Stimulated activated naive CD8-positive, alpha-beta T cell treated with anti-CD3 and anti-CD28 coated beads, Interleukin-15, Interleukin-2, amounts not matched to agents 100 ng/mL and 50 ng/mL, for 24 hours (primary cell): ENCODE measurements around the gene EIF1AD.
"Not testable (repeated sequence)": the region's sequence is repeated elsewhere in the genome, so short reads cannot be mapped to it uniquely, and the experiment has no call there.

Experiments
- H3K27ac Mint-ChIP-seq: one replicate; pipeline ENCODE4 v1.8.0; 2021; ENCODE audit warnings: mild to moderate bottlenecking, mixed read lengths
- H3K27me3 Mint-ChIP-seq: one replicate; pipeline ENCODE4 v1.8.0; 2021; ENCODE audit warnings: mixed read lengths
- H3K36me3 Mint-ChIP-seq: one replicate; pipeline ENCODE4 v1.8.0; 2021; ENCODE audit warnings: low read depth, mixed read lengths
- H3K4me1 Mint-ChIP-seq: one replicate; pipeline ENCODE4 v1.8.0; 2021; ENCODE audit warnings: low read depth, mixed read lengths
- H3K4me3 Mint-ChIP-seq: one replicate; pipeline ENCODE4 v1.8.0; 2021; ENCODE audit warnings: mild to moderate bottlenecking, mixed read lengths
- H3K9me3 Mint-ChIP-seq: one replicate; pipeline ENCODE4 v1.8.0; 2021; ENCODE audit warnings: mixed read lengths

EIF1AD gene

DNA sequence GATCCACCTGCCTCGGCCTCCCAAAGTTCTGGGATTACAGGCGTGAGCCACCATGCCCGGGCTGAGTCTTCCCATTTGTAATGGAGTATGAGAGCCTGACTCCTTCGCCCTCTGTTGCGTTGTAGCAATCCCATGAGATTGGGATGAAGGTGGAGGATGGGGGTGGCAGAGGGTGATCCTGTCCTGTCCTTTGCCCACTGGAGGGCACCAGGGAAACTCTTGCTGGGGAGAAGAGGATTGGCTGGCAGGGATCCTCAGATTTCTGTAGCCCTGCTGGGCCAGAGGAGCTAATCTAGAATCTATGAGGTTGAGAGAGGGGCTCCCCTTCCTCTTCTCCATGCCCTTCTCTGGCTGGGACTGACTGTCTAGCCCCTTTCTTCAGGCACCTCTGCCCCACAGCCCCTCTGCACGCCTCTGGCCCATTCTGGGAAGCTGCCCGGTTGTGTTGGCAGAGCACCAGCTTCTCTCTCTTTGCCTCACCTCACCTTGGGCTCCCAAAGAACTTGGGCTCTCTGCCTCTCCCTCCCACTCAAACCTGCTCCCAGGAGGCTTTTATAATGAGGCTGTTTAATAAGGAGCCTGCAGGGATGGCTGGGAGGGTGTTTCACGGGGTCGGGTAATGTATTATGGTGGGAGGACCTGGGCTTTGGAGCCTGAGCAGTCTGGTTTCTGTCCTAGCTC, 33.8 kb upstream of the EIF1AD start:
- Mint-ChIP-seq H3K9me3 (no peaks in the 10 kb centered on the region), H3K4me3 (no peak overlapping the region), H3K36me3 (no peaks in the 10 kb centered on the region), H3K4me1 (no peaks in the 10 kb centered on the region), H3K27me3 (peaks cover 5% of the 10 kb centered on the region), H3K27ac (no peak overlapping the region)

DNA sequence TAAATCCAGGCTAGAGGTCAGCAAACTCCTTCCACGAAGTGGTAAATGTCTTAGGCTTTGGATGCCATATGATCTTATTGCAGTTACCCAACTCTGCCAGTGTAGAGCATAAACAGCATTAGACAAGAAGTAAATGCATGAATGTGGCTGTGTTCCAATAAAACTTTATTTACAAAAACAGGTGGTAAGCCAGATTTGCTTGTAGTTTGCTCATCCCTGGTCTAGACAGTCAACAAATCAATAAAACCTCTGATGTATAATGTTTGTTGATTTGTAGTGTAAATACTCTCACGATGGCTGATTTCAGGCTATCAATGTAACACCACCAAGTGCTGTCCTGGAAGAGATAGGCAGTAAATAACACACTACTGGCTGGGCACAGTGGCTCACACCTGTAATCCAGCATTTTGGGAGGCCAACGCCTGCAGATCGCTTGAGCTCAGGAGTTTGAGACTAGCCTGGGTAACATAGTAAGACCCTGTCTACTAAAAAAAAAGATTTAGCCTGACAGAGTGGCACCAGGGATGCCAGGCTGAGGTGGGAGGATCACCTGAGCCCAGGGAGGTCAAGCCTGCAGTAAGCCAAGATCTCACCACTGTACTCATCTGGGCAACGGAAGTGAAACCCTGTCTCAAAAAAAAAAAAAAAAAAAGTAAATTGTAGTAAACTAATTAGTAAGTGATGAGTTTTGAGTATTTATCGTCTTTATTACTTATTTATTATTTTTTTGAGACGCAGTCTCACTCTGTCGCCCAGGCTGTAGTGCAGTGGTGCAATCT, 31.2 kb upstream of the EIF1AD start:
- Mint-ChIP-seq H3K27me3 (peaks cover 5% of the 10 kb centered on the region), H3K4me1 (no peaks in the 10 kb centered on the region), H3K36me3 (no peaks in the 10 kb centered on the region), H3K4me3 (no peak overlapping the region), H3K27ac (no peak overlapping the region), H3K9me3 (no peaks in the 10 kb centered on the region)

DNA sequence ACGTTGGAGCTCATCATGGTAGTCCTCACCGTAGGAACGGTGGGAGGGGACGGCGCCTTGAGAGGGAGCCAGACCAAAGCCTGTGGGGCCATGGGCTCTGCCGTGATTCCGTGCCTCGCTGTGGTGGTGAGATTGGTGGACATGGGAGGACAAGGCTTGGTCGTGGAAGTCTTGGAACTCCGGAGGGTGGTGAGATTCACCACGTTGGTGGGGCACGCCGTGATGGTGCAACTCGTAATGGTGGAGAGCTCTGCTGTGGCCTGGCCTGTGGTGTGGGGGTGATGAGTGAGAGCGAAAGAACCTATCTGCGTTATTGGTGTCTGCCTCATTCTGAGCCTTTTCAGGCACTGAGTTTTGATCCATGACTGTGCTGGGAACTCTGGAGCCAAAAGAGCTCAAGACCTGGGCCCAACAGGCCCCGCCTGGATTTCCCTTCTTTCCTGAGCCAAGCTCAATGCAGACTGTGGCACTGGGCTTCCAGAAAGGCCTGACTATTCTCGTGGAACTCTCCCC, 24.1 kb upstream of the EIF1AD start, which contains the start of gene CATSPER1:
TSS of gene CATSPER1 (minus strand) at position 463 of the 513 bp plus-strand sequence. CDS start at position 363, 100 bp downstream.
- H3K36me3 Mint-ChIP-seq, result no peaks in the 10 kb centered on the region
- peaks cover 8% of the 10 kb centered on the region for H3K27me3 Mint-ChIP-seq
- no peak within 1 kb of the TSS for H3K4me3 Mint-ChIP-seq
- no peaks in the 10 kb centered on the region for H3K9me3 Mint-ChIP-seq
- H3K27ac Mint-ChIP-seq, result no peak within 1 kb of the TSS
- peaks cover 17% of the 10 kb centered on the region for H3K4me1 Mint-ChIP-seq

DNA sequence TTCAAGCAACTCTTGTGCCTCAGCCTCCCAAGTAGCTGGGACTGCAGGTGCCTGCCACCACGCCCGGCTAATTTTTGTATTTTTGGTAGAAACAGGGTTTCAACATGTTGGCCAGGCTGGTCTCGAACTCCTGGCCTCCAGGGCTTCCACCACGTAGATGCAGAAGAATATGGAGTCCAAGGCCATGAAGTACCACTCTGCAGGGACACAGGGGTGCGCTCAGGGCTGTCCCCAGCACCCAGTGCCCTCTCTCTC, 21.2 kb upstream of the EIF1AD start:
- not testable (repeated sequence) for H3K27me3 Mint-ChIP-seq, H3K9me3 Mint-ChIP-seq, H3K27ac Mint-ChIP-seq, H3K36me3 Mint-ChIP-seq, H3K4me3 Mint-ChIP-seq
- peaks cover 27% of the 10 kb centered on the region for H3K4me1 Mint-ChIP-seq

DNA sequence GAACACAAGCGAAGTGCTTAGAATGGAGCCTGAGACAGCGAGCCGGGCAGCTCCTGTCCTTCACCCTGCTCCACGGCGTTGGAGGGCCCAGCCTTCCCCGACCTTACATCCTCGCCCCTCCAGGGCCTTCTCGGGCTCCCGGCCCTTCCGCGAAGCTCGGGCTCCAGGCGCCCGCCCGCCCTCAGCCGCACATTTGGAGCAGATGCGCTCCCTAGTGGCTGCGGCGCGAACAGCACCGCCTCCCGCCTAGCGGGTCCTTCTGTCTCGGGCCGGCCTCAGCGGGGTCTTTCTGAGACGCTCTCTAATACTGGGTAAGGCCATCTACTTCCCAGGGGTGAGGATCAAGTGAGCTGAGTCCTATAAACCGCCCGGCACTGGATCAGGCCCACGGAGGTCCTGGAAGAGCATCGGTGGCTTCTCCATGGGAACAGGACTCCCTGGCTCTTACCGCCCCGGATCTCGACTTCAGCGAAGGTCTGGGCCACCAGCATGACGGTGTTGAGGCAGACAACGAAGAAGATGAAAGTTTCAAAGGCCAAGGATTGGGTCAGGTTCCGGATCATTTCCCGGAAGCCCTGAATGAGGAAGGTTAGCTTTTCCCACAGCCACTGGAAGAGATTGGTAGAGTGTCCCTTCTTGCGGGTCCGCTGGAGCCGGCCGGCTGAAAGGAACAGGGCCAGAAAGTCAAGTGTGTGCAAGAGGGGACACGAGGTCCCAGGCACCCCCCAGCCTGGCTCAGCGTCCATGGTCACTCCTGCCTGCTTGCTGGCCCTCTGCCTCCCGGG, 20.6 kb upstream of the EIF1AD start:
- Mint-ChIP-seq H3K27ac (no peak overlapping the region), H3K9me3 (no peaks in the 10 kb centered on the region), H3K4me1 (peaks cover 29% of the 10 kb centered on the region), H3K27me3 (peaks cover 8% of the 10 kb centered on the region), H3K4me3 (peak overlapping the region; percentile 23), H3K36me3 (no peaks in the 10 kb centered on the region)

DNA sequence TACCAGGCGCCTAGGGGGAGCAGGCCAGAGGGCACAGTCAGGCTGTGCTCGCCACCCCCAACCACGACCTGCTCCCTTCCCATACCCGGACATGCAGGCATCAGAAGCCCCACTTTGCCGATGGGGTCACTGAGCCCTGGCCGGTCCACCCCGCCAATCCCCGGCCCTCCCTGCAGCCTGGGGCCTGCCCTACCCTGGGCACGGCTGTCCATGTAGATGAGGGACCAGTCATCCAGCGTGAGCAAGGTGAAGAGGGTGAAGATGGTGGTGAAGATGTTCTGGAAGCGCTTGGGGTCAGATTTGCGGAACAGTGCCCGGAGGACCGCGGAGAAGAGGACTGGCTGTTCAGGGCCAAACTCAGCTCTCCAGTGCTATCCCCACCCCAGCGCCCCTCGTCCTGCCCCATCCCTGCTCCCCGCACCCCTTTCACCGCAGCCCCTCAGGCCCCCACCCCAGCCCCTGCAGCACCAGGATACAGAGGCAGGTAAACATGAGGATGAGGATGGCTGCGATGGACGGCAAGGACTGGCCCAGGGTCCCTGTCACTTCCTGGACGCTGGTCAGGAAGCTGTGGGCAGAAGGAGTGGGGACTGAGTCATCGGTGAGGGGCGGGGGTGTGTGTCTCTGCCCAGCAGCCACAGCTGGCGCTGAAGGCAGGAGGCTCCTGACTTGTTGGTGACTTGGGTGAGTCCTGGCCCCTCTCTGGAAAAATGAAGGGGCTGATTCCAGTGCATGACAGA, 18.8 kb upstream of the EIF1AD start:
- H3K27ac Mint-ChIP-seq, result no peak overlapping the region
- no peaks in the 10 kb centered on the region for H3K9me3 Mint-ChIP-seq
- H3K36me3 Mint-ChIP-seq, result no peaks in the 10 kb centered on the region
- H3K27me3 Mint-ChIP-seq, result peaks cover 8% of the 10 kb centered on the region
- H3K4me1 Mint-ChIP-seq, result peaks cover 31% of the 10 kb centered on the region
- no peak overlapping the region for H3K4me3 Mint-ChIP-seq

DNA sequence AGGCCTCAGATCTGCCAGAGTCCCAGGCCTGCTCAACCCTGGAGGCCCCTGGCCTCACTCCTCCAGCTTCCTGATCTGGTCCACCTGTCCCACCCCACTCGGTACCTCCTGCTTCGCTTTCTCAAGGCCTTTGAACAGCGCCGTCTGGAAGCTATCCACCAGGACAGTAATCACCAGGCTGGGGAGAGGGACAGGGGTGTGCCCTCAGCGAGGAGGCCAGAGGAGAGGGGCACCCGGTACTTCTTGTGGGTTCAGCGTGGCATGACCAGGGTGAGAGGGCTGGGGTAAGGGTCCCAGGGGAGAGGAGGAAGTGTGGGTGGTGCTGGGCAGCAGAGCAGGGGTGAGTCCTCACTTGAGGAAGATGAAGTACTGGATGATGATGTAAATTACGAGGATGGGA, 18.3 kb upstream of the EIF1AD start:
- Mint-ChIP-seq H3K27me3 (peaks cover 8% of the 10 kb centered on the region), H3K4me1 (peaks cover 31% of the 10 kb centered on the region), H3K27ac (no peak overlapping the region), H3K9me3 (no peaks in the 10 kb centered on the region), H3K4me3 (no peak overlapping the region), H3K36me3 (no peaks in the 10 kb centered on the region)

DNA sequence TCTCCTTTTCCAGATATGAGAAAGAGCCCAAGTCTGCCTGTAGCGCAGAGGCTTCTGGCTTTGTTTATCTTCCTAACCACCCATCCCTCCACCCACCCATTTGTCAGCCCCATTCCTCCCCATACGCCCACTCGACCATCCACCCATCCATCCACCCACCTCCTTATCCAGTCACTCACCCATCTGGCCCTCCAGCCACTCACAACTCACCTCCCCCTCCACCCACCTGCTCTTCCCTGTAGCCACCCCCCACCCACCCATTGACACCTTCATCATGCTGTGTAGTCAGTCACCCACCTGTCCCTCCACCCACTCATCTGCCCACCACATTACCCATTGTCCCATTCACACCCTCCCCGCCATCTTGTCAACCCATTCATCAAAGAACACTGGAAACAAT, 15.4 kb upstream of the EIF1AD start:
- Mint-ChIP-seq H3K36me3 (no peaks in the 10 kb centered on the region), H3K27me3 (peaks cover 5% of the 10 kb centered on the region), H3K4me3 (no peak overlapping the region), H3K4me1 (peaks cover 27% of the 10 kb centered on the region), H3K27ac (peak overlapping the region; percentile 16), H3K9me3 (no peaks in the 10 kb centered on the region)

DNA sequence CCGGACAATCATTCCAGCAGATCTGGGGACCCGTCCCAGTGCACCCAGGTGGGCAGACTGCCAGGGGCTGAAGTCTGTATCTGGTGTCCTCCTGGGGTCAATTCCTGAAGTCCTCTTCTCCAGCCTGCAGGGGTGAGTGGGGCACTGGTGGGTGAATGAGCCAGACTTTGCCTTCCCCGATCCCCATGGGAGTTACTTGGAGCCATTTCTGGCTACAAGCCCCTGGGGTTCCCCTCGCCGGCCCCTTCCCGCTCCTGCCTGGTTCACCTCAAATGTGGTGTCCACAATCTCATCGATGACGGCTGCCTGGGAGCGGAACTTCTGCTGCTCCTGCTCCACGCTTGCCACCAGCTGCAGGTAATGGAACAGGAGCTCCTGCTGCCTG, 14.8 kb upstream of the EIF1AD start:
- Mint-ChIP-seq H3K9me3 (no peaks in the 10 kb centered on the region), H3K4me1 (peaks cover 21% of the 10 kb centered on the region), H3K4me3 (no peak overlapping the region), H3K27me3 (peaks cover 5% of the 10 kb centered on the region), H3K27ac (no peak overlapping the region), H3K36me3 (no peaks in the 10 kb centered on the region)

DNA sequence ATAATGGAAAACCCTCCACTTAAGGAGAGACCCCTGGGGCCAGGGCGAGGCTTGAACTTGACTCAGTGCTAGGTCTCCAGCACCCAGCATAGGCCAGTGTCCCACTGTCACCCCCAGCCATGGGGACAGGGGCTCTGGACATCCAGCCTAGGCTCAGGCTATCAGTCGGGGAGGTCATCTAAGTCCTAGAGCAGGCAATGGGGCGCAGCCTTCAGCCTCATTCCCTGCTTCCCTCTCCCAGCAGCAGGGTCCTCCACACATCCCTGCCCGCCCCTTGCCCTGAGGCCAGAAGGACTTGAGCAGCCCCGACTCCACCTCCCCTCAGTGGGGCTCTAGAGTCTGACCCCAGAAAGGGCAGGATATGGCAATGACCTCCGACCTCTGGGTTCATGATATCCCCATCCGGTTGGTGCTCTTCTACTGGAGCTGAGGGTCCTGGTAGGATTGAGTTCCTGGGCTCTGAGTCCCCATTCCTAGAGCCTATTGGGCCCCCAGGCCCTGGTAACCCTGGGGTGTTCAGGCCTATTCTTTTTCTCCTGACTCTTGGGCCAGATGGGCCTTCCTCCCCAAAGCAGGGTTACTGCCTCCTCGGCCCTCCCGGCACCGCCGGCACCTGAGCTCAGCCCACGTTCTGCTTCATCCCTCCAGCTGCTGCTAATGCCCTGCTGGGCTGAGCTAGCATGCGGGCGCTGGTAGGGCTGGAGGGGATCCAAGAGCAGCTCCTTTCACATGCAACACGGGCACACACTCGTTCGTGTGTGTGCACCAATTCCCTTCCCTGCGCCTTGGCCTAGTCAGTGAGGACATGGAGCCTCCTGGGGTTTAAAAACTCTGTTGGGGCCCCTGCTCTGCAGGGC, 14.2 kb upstream of the EIF1AD start:
- Mint-ChIP-seq H3K4me3 (no peak overlapping the region), H3K27me3 (peaks cover 5% of the 10 kb centered on the region), H3K27ac (no peak overlapping the region), H3K9me3 (no peaks in the 10 kb centered on the region), H3K36me3 (no peaks in the 10 kb centered on the region), H3K4me1 (peaks cover 15% of the 10 kb centered on the region)

DNA sequence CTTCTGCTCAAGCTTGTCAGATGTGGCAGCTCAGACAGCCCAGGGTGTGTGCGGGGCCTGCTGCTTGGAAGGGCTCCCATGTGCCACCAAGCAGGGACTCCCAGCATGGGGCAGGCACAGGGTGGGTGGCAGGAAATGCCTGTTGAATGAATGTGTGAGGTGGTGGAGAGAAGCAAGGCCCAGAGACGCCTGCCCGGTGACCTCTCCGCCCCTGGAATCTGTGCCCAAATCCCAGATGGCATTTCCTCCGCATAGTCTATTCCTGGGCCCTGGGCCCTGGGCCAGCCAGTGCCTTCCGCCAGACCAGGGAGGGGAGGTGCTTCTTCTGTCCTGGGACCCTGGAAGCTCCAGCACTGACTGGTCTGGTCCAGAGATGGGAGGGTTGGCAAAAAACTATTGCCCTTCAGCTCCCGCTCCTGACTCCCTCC, 13.5 kb upstream of the EIF1AD start:
- peaks cover 8% of the 10 kb centered on the region for H3K4me1 Mint-ChIP-seq
- H3K4me3 Mint-ChIP-seq, result no peak overlapping the region
- no peaks in the 10 kb centered on the region for H3K9me3 Mint-ChIP-seq
- H3K27ac Mint-ChIP-seq, result no peak overlapping the region
- peaks cover 5% of the 10 kb centered on the region for H3K27me3 Mint-ChIP-seq
- H3K36me3 Mint-ChIP-seq, result no peaks in the 10 kb centered on the region

DNA sequence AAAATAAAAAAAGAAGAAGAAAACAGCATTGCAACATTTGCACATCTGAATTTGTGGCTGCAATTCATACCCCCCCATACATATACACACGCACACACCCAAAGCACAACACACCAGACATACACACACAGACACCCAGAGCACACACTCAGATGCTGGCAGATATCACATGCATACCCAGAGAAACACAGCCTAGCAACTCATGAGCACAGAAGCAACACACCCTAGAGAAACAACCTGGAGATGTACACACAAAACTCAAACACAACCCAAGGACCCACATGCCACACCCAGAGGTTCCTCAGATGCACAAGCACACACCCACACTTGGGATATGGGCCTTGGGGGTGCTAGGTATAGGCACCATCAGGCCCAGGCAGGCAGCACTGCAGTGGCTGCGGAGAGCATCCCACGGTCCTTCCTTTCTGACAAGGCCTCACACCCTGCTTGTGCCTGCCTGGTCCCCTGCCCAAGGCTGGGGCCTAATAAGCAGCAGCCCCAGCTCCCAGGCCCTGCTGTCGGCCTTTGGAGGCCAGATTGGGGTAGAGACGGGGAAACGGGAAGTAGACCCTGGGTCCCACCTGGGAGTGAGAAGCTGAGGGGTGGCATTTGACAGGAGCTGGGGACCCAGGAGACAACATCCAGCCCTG, 13.0 kb upstream of the EIF1AD start:
- no peaks in the 10 kb centered on the region for H3K36me3 Mint-ChIP-seq
- no peak overlapping the region for H3K27ac Mint-ChIP-seq
- no peaks in the 10 kb centered on the region for H3K9me3 Mint-ChIP-seq
- no peak overlapping the region for H3K4me3 Mint-ChIP-seq
- peaks cover 5% of the 10 kb centered on the region for H3K27me3 Mint-ChIP-seq
- peaks cover 5% of the 10 kb centered on the region for H3K4me1 Mint-ChIP-seq

DNA sequence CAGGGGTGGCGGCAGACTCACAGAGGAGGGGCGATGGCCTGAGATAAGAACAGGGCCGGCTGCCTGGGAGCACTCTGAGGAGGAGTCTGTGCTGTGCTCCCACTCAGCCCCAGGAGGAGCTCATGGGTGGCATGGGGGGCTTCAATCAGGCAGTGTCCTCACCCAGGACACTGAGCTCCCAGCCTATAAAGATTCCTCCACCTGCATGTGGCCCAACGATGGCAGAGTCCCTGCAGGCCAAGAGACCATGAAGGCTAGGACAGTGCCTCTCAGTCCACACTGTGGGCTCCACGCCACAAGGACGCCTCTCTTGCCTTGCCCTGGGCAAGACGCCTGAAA, 11.8 kb upstream of the EIF1AD start:
- peaks cover 5% of the 10 kb centered on the region for H3K27me3 Mint-ChIP-seq
- H3K4me3 Mint-ChIP-seq, result no peak overlapping the region
- H3K36me3 Mint-ChIP-seq, result no peaks in the 10 kb centered on the region
- H3K9me3 Mint-ChIP-seq, result no peaks in the 10 kb centered on the region
- no peak overlapping the region for H3K27ac Mint-ChIP-seq
- peaks cover 5% of the 10 kb centered on the region for H3K4me1 Mint-ChIP-seq
